HCT116 (cell line): Measurements from ENCODE around the gene ZBTB7C. TPM values are rescaled to one million over a fixed set of nuclear protein-coding genes. Genes with fewer than 3 reads are reported as not detected.

ENCODE experiments used
- ATAC-seq: fragments of 200-7000 bp; cut with Tn5 transposase; 2 replicates; pipeline ENCODE4 v1.9.1; 2020; ENCODE audit warnings: mild to moderate bottlenecking, moderate library complexity
- BruUV-seq: library from RNA; stranded (reverse); fragments of 400-500 nt; replicated peaks from 2 replicates; lab custom pipeline; 2021; lab: Mats Ljungman, UMichigan
- CTCF ChIA-PET: fragments of 300-600 bp; sonication (Branson Sonifier 250); formaldehyde crosslinking; loops from one replicate; lab custom pipeline; 2021; ENCODE audit warnings: antibody characterized with exemption; lab: Charles Lee
- POLR2A ChIA-PET: fragments of 300-600, 350-600 bp; sonication (Branson Sonifier 250); formaldehyde crosslinking; loops from one replicate; lab custom pipeline; 2021; ENCODE audit warnings: antibody characterized with exemption; lab: Charles Lee
- RAD21 ChIA-PET, 2 experiments: fragments of 300-600 bp; sonication (Branson Sonifier 250); formaldehyde crosslinking; loops; one replicate each; lab custom pipeline; 2023; ENCODE audit warnings: low total read pairs in 2 of 2; ENCODE audit not compliant: uncharacterized antibody in 2 of 2, unreplicated experiment in 2 of 2, low non-redundant PET in 1 of 2; lab: Charles Lee
- DNase-seq: peaks from one replicate; pipeline ENCODE4 v3.0.0-alpha.2; 2010; ENCODE audit warnings: low read depth, low spot score
- H2AFZ ChIP-seq: fragments of 200-600 bp; shearing (Covaris generic), sonication (generic); 2 replicates; pipeline ENCODE4 v1.6.1; 2017; ENCODE audit warnings: low read depth, mixed run types, mixed read lengths, antibody characterized with exemption, low read length; ENCODE audit not compliant: poor library complexity, severe bottlenecking
- H3K27ac ChIP-seq: 2 replicates; pipeline ENCODE4 v1.5.1; 2012; ENCODE audit warnings: low read depth, low read length
- H3K27me3 ChIP-seq: fragments of 200-600 bp; sonication (generic); 2 replicates; pipeline ENCODE4 v1.6.1; 2016; ENCODE audit warnings: mixed run types, low read length, mixed read lengths; ENCODE audit not compliant: insufficient read depth
- H3K36me3 ChIP-seq, 2 experiments: fragments of 200-500 bp in 1 of 2; fragments of 200-600 bp in 1 of 2; sonication (Bioruptor generic) in 1 of 2; sonication (generic) in 1 of 2; 2 replicates each; pipeline versions ENCODE4 v1.5.1 to v1.6.1; 2014 to 2016; ENCODE audit warnings: low read length in 2 of 2, inconsistent platforms in 1 of 2, mixed read lengths in 1 of 2, mixed run types in 1 of 2; ENCODE audit not compliant: insufficient read depth in 2 of 2, control insufficient read depth in 1 of 2
- H3K4me1 ChIP-seq, 2 experiments: fragments of 200-600 bp in 1 of 2; sonication (generic) in 1 of 2; 2 replicates each; pipeline versions ENCODE4 v1.5.1 to v1.6.1; 2012 to 2017; ENCODE audit warnings: low read length in 2 of 2, inconsistent platforms in 1 of 2, mild to moderate bottlenecking in 1 of 2, mixed read lengths in 1 of 2, mixed run types in 1 of 2, moderate library complexity in 1 of 2; ENCODE audit not compliant: insufficient read depth in 2 of 2, control insufficient read depth in 1 of 2
- H3K4me2 ChIP-seq: fragments of 200-600 bp; sonication (generic); 2 replicates; pipeline ENCODE4 v1.6.1; 2017; ENCODE audit warnings: mixed run types, low read length, mixed read lengths
- H3K4me3 ChIP-seq, 2 experiments: fragments of 200-600 bp in 1 of 2; sonication (generic) in 1 of 2; replicated peaks in 1 of 2; 2 replicates each; pipeline ENCODE4 v1.5.1; 2011 to 2016; ENCODE audit warnings: low read length in 2 of 2, control low read depth in 1 of 2, low read depth in 1 of 2, mild to moderate bottlenecking in 1 of 2, mixed read lengths in 1 of 2, mixed run types in 1 of 2
- H3K79me2 ChIP-seq: fragments of 200-600 bp; sonication (generic); 2 replicates; pipeline ENCODE4 v1.6.1; 2017; ENCODE audit warnings: mild to moderate bottlenecking, mixed run types, low read length, moderate library complexity, mixed read lengths; ENCODE audit not compliant: insufficient read depth
- H3K9ac ChIP-seq: fragments of 200-600 bp; sonication (generic); 2 replicates; pipeline ENCODE4 v1.6.1; 2016; ENCODE audit warnings: low read length, mixed read lengths
- H3K9me2 ChIP-seq: fragments of 200-600 bp; sonication (generic), shearing (Covaris generic); 2 replicates; pipeline ENCODE4 v1.6.1; 2017; ENCODE audit warnings: mixed run types, mild to moderate bottlenecking, moderate library complexity; ENCODE audit not compliant: insufficient read depth
- H3K9me3 ChIP-seq, 2 experiments: fragments of 200-500 bp in 1 of 2; fragments of 200-600 bp in 1 of 2; sonication (Bioruptor generic) in 1 of 2; sonication (generic) in 1 of 2; 2 replicates each; pipeline ENCODE4 v1.6.1; 2014 to 2017; ENCODE audit warnings: low read length in 2 of 2, mixed read lengths in 2 of 2, inconsistent platforms in 1 of 2, low read depth in 1 of 2, mild to moderate bottlenecking in 1 of 2, mixed run types in 1 of 2, moderate library complexity in 1 of 2; ENCODE audit not compliant: control insufficient read depth in 1 of 2, insufficient read depth in 1 of 2
- H4K20me1 ChIP-seq: fragments of 200-600 bp; sonication (generic), shearing (Covaris generic); 2 replicates; pipeline ENCODE4 v1.6.1; 2017; ENCODE audit warnings: mixed run types, mild to moderate bottlenecking, moderate library complexity; ENCODE audit not compliant: insufficient read depth
- ATF3 ChIP-seq: IDR thresholded peaks from 2 replicates; pipeline ENCODE4 v1.6.1; 2012
- EZH2 ChIP-seq: fragments of 200-600 bp; sonication (generic); IDR thresholded peaks from 2 replicates; pipeline ENCODE4 v1.6.1; 2017; ENCODE audit warnings: antibody characterized with exemption, mixed run types
- EZH2phosphoT487 ChIP-seq: fragments of 200-600 bp; IDR thresholded peaks from 2 replicates; pipeline ENCODE4 v1.6.1; 2018; ENCODE audit warnings: antibody characterized with exemption, borderline replicate concordance
- FOSL1 ChIP-seq: IDR thresholded peaks from 2 replicates; pipeline ENCODE4 v1.6.1; 2012; ENCODE audit warnings: low read depth
- MAX ChIP-seq: IDR thresholded peaks from 2 replicates; pipeline ENCODE4 v1.6.1; 2012
- REST ChIP-seq: IDR thresholded peaks from 2 replicates; pipeline ENCODE4 v1.6.1; 2012; ENCODE audit warnings: low read depth
- SP1 ChIP-seq: IDR thresholded peaks from 2 replicates; pipeline ENCODE4 v1.6.1; 2012; ENCODE audit warnings: low read depth
- SRF ChIP-seq: IDR thresholded peaks from 2 replicates; pipeline ENCODE4 v1.6.1; 2012; ENCODE audit warnings: low read depth
- YY1 ChIP-seq: IDR thresholded peaks from 2 replicates; pipeline ENCODE4 v1.6.1; 2011; ENCODE audit warnings: low read length, low read depth, moderate library complexity, mild to moderate bottlenecking; ENCODE audit not compliant: insufficient replicate concordance; ENCODE audit errors: extremely low read depth
- ZFX ChIP-seq: fragments of 450-650 bp; IDR thresholded peaks from 2 replicates; pipeline ENCODE4 v1.6.1; 2017
- intact Hi-C: fragments of 100-400 bp; cut with micrococcal nuclease; formaldehyde crosslinking; loops from 2 replicates; pipeline ENCODE4 v1.10.0; 2022
- total RNA-seq: library from RNA; stranded (reverse); gene quantifications from one replicate; pipeline ENCODE4 v1.2.1, GENCODE V29; 2021; ENCODE audit not compliant: unreplicated experiment

ZBTB7C gene
- total RNA-seq, 1 experiment from 2014 or later, result 0.37 TPM

- Histone ChIP-seq H3K27ac (no peak overlapping the region), H3K9ac (no peak overlapping the region), H3K36me3 (no peaks in the 10 kb centered on the region), H3K9me3 (no peaks in the 10 kb centered on the region), H3K79me2 (no peaks in the 10 kb centered on the region), H3K9me2 (no peaks in the 10 kb centered on the region), H3K4me2 (no peak overlapping the region), H3K4me3 (no peak overlapping the region), H3K27me3 (peaks cover 4% of the 10 kb centered on the region; the same call in 1 of the 2 replicates), H4K20me1 (no peaks in the 10 kb centered on the region), H3K4me1 (peaks cover 7 to 10% of the 10 kb centered on the region in 2 experiments; a peak in 3 of 4 replicates), H2AFZ (no peak overlapping the region)
- ChIA-PET RAD21 (no interaction called here), POLR2A (no interaction called here), CTCF (interaction anchor here (1.6 kb wide), 1 partner anchor 70 kb away, joined by 4 read pairs; no protein-coding TSS in a partner anchor)
- no peak for DNase-seq
- no peak for ATAC-seq
- no peak for TF ChIP-seq EZH2
- TF ChIP-seq SRF, result no peak
- no peak for TF ChIP-seq ZFX
- TF ChIP-seq ATF3, result no peak
- TF ChIP-seq SP1, result no peak
- TF ChIP-seq FOSL1, result no peak
- TF ChIP-seq EZH2phosphoT487, result no peak
- TF ChIP-seq YY1, result no peak
- no peak for TF ChIP-seq MAX
- no peak for TF ChIP-seq REST
- no TSS peak for BruUV-seq
- intact Hi-C loops, result no loop called here
These were observed 301.0 kb downstream of the ZBTB7C start for GRCh38 chr18:48108136-48108535.
